NCI-H2081 treated with DMSO at 0.1 percent for 48 hours (cell line): Measurements from ENCODE around the gene DNAI2.

Source experiments
- DNase-seq: peaks from one replicate; lab custom pipeline; 2025; lab: John Stamatoyannopoulos, UW

Gene DNAI2

GRCh38 chr17:74274060-74274708 is at the start of gene DNAI2:
Gene DNAI2 (plus strand): TSS chr17:74274234. CDS start chr17:74281818, 7,584 bp downstream.
- no peak for DNase-seq

GRCh38 chr17:74224959-74225725 is 48.9 kb upstream of the DNAI2 start:
- DNase-seq, result no peak

GRCh38 chr17:74226252-74226651 is 47.8 kb upstream of the DNAI2 start:
- DNase-seq, result no peak

GRCh38 chr17:74227271-74228080 is 46.6 kb upstream of the DNAI2 start:
- no peak for DNase-seq

GRCh38 chr17:74228306-74228978 is 45.6 kb upstream of the DNAI2 start:
- DNase-seq, result no peak

GRCh38 chr17:74230896-74231295 is 43.1 kb upstream of the DNAI2 start:
- DNase-seq, result no peak

- no peak for DNase-seq
These were observed 41.8 kb upstream of the DNAI2 start for GRCh38 chr17:74231928-74232907.

GRCh38 chr17:74233937-74234336 is 40.1 kb upstream of the DNAI2 start:
- no peak for DNase-seq

- no peak for DNase-seq
These were observed 39.5 kb upstream of the DNAI2 start for GRCh38 chr17:74234486-74234885.

- no peak for DNase-seq
These were observed 38.9 kb upstream of the DNAI2 start for GRCh38 chr17:74235040-74235581.

GRCh38 chr17:74235911-74236371 is 38.1 kb upstream of the DNAI2 start:
- no peak for DNase-seq

GRCh38 chr17:74237321-74237720 is 36.7 kb upstream of the DNAI2 start:
- DNase-seq, result no peak

GRCh38 chr17:74239172-74239571 is 34.9 kb upstream of the DNAI2 start:
- no peak for DNase-seq

GRCh38 chr17:74240618-74241205 is 33.3 kb upstream of the DNAI2 start:
- no peak for DNase-seq

GRCh38 chr17:74241431-74241830 is 32.6 kb upstream of the DNAI2 start:
- no peak for DNase-seq

GRCh38 chr17:74241847-74242246 is 32.2 kb upstream of the DNAI2 start:
- no peak for DNase-seq

GRCh38 chr17:74243013-74243755 is 30.9 kb upstream of the DNAI2 start:
- DNase-seq, result no peak

GRCh38 chr17:74244128-74244527 is 29.9 kb upstream of the DNAI2 start:
- DNase-seq, result no peak

- DNase-seq, result no peak
These were observed 29.5 kb upstream of the DNAI2 start for GRCh38 chr17:74244548-74244947.
